HG02610 (cell line): ENCODE measurements around the gene GRIK2.
A peak's percentile ranks its signal among the peaks of the same experiment; 100 is the strongest.
"Not testable (repeated sequence)": the region's sequence is repeated elsewhere in the genome, so short reads cannot be mapped to it uniquely, and the experiment has no call there.

Source experiments
- ATAC-seq: cut with Tn5 transposase; IDR thresholded peaks from one replicate; pipeline ENCODE4 v1.9.1; 2021; ENCODE audit warnings: mild to moderate bottlenecking, moderate library complexity; ENCODE audit not compliant: unreplicated experiment

GRIK2 gene

DNA sequence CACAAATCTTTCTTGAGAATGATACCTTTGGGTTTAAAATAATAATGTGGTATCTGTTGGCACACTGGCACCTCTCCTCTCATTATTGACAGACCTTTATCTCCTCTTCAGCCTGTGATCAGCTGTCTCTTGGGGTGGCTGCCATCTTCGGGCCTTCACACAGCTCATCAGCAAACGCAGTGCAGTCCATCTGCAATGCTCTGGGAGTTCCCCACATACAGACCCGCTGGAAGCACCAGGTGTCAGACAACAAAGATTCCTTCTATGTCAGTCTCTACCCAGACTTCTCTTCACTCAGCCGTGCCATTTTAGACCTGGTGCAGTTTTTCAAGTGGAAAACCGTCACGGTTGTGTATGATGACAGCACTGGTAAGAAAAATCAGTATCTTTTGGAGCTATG is 232.8 kb downstream of the GRIK2 start:
- no peak for ATAC-seq

DNA sequence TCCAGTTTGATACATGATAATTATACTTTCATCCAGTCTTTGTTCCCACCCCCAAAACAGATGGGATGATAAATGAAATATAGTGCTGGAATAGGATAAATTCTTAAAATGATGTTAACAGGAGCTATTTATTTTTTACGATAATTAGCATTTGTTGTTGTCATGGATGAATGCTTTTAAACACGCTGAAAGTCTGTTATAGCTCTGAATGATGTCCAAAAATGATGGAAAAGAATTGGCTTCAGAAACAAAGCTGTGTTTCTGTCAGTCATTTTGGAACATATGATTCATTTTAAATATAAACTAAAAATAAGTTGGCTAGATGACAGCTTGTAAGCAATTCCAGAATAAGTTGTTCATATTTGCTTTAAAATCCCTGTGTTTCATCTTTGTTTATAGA is 237.4 kb downstream of the GRIK2 start:
- no peak for ATAC-seq

DNA sequence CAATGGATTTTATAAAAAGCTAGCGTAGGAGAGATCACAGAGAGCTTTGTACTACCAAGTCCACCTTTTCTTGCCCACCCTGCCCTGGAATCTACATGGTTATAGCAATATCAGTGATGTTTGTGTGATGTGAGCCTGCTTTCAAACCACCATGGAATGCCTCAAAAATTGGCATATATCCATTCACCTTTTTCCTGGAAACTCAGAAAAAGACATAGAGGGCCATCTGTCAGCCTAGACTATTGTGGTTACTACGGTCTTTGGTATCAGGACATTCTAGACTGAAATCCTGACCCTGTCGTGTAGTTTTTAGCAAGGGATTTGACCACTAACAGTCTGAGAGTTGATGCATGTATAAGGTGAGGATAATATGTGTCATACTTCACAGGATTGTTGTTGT is 239.6 kb downstream of the GRIK2 start:
- no peak for ATAC-seq

DNA sequence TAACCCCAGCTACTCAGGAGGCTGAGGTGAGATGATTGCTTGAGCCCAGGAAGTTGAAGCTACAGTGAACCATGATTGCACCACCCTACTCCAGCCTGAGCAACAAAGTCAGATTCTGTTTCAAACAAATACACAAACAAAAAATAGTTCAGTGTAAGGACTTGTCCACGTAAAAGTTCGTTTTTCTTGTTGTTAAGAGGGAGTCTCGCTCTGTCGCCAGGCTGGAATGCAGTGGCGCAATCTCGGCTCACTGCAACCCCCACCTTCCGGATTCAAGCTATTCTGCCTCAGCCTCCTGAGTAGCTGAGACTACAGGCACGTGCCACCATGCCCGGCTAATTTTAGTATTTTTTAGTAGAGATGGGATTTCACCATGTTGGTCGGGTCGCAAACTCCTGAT is 245.4 kb downstream of the GRIK2 start:
- ATAC-seq = not testable (repeated sequence)

DNA sequence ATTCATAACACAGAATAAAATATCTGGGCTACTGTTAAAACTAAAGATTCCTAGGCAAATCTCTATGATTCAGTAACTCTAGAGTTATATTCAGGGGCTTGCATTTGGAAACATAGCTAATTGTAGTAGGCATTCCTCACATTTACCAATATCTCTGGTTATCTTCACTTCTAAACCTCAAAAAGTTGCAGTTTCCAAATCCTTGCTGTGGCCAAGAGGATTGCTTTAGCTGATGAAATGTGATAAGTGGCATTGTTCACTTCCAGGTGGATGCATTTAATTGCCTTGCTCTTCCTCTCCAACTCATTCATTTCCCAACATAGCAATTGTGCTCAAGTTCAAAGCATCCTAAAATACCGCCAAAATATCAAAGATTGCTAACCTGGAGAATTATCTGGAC is 246.6 kb downstream of the GRIK2 start:
- ATAC-seq = no peak

DNA sequence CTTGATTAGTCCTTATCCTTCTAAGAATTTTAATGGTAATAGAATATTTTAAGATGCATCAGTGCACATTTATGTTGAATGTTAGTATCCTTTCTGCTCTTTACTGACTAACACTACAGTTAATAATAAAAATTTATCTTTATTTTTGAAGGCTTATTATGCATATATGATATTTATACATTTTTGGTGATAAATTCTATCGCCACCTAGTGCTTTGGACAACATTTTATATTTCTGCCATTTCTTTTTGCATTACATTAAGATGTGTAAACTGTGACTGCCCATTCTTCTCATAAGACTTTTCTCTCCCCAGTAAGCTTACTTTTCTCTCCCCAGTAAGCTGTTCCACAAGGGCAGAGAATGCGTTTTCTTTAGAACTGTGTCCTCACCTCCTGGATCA is 252.3 kb downstream of the GRIK2 start:
- ATAC-seq = no peak

DNA sequence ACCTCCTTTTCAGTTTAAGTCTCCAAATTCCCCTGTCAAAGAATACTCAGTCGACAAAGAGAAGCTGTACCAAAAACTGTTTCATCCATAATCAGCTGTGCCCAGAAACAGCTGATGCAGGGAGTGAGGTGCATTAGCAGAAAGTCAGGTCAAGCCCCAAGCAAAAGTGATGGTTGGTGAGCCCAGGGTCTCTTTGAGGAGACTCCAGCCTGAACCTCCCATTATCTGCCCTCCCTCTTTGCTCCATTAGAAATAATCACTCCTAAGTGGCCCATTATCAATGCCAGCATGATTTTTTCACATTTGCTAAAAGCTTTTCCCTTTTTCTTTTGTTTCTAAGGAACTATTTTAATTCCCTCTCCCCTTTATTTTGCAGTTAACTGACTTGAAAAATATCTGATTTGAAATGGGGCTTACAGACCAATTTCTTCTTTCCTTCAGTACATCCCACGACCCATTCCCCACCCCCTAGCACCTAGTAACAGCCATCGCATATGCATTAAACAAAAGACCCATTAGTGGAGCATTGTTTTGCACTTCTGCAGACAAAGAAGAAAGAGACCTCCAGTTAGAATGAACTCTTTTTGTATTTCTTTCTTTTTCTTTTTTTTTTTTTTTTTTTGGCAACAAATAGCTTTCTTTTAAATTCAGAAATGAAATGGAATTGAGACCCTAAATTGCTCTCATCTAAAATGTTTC is 257.0 kb downstream of the GRIK2 start:
- no peak for ATAC-seq

DNA sequence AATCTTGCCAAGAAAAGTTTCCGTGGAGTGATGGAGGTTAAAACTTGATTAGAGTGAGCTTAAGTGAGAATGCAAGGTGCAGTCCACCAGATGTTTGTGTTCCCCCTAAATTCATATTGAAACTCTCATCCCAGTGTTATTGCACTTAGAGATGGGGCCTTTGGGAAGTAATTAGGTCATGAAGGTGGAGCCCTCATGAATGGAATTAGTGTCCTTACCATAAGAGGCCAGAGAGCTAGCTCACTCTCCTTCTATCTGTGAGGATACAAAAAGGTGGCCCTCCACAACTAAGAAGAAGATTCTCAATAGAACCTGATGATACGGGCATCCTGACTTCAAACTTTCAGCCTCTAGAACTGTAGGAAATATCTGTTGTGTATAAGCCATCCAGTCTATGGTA is 258.6 kb downstream of the GRIK2 start:
- ATAC-seq = no peak

DNA sequence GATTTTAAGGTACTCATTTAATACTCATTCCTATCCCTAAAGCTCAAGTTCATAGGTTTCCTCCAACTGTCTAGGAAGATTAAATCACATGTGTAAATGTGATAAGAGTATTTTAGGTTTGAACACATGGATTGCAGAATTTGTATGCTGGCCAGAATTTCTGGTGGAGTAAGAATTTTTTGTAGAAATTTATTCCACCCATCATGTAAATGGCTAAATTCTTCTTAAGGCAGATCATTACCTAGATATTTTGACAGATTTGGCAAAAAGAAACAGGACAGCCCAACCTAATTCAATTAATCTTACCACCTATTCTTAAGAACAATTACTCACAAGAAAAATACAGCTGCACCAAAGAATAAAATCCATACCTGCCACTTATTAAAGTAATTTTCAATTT is 261.6 kb downstream of the GRIK2 start:
- ATAC-seq = no peak

DNA sequence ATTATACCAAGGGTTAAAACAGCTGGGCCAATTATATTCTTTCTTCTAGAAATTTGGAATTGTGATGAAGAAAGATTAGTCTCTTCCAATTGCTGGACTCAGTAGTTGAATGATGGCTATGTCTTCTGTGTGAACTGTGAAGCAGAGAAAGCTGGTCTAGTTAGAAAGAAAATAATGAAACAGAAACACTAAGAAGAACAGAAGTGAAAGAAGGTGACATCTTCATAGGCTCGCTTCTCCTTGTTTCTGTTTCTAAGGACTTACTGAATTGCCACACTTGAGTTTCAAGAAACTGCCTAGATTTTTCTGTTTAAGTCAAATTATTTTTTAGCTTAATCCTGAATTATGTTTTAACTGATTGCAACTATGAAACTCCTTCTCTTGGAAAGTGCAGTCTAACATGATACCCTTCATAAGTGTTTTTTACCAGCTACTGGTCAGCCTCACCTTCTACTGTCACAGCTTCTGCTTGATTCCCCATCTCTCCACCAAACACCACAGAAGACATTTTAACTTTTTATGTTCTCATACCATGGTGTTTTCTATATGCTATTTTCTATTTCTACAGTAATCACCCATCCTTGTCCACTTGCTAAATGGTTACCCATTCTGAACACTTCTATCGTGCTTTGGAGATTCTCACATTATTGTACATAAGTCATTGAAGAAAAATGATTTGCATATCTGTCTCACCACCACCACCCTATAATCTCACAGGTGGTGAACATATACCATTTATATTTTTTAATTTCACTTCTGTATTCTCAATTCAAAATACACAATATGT is 268.8 kb downstream of the GRIK2 start:
- ATAC-seq = peak; percentile 93

DNA sequence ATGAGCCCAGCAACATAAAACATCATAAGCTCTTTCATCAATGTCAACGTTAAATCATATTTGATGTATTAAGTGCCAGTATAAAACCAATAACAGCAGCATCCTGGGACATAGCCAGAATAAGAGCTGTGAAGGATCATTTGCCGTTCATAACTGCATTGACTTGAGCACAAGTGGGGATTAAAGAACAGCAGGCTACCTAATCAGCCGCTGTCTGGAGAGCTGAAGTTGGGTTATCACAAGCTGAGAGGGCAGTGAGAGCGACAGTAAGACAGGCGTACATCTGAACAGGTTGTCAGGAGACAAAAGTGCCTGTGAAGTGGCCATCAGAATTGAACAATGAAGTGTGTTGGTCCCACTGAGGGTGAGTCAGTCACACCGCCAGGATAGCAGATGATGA is 269.6 kb downstream of the GRIK2 start:
- no peak for ATAC-seq

DNA sequence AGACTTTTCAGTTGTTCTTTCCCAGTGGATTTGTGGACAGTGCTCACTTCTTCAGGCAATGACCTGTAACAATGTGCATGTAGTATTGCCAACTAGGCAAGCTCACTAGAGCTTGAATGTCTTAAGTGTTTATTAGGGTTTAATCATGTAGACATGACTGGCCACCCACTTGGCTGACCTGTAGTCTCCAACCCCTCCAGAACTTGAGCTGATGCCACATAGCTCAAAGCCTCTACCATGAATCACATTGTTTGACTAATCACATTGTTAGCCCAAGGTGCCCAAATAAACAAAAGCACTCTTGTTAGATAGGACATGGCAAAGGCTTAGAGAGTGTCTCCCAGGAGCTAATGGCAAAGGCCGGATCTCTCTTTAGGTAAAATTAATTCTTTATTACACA is 272.7 kb downstream of the GRIK2 start:
- no peak for ATAC-seq

DNA sequence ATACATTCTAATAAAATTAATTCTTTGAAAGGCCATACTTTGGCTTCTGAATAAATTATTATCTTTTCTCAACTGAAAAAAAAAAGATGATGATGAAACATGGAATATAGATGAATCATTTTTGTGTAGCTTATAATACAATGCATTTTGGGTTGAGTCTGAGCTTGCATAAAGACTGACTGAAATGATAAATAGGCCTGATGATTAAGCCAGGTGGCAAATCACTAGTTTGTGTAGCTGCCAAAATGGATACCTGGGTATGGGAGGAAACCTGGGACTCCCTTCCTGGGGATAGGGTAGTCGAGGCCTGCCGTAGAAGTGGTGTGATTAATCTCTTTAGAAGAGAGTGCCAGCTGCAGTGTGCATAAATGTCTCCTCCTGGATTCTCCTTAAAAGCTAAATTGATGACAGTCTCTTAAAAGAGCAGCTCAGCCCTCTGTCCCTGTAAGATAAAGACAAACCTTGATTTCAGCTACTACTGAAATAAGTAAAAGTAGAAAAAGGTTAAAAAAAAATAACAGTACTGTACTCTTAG is 275.1 kb downstream of the GRIK2 start:
- ATAC-seq = no peak

DNA sequence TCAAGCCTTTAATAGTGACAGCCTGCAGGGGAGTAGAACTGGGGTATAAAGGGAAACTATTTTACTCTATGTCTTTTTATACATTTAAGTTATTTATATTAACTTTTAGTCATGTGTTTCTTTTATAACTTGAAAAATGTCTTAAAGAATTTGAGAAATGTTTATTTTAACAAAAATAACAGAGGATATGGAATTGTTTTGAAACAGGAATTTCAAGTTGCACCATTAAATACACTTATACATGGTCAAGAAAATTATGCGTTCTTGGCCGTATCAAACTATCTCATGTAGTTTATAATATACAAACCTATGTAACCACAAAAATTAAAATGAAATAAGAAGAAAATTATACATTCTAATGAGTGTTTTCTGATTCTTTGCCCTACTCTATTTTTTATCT is 282.7 kb downstream of the GRIK2 start:
- no peak for ATAC-seq

DNA sequence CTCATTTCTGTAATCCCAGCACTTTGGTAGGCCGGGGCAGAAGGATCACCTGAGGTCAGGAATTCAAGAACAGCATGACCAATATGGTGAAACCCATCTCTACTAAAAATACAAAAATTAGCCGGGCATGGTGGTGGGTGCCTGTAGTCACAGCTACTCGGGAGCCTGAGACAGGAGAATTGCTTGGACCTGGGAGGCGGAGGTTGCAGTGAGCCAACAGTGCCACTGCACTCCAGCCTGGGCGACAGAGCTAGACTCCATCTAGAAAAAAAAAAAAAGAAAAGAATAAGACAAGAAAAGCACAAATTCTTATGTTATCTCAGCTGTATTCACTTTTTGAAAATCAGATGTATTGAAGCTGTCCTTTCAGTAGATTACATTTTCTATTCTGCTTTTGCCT is 289.4 kb downstream of the GRIK2 start:
- ATAC-seq = no peak

DNA sequence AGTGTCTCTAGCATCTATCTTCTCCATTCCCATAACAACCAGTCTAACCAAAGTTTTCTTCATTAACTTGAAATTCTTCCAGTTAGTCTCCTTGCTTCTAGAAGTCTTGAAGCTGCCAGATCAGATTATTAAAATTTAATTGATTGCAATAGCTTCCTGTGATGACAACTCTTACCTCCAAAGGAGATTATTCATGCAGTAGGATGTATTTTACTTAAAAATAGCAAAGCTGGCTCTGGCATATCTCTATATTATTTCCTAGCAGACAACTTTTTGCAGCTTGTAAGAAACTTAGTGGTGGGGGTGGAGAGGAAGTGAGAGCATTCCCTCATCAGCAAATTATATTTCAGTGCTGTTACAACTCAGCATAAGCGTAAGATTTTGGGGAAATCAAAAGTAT is 290.4 kb downstream of the GRIK2 start:
- no peak for ATAC-seq

DNA sequence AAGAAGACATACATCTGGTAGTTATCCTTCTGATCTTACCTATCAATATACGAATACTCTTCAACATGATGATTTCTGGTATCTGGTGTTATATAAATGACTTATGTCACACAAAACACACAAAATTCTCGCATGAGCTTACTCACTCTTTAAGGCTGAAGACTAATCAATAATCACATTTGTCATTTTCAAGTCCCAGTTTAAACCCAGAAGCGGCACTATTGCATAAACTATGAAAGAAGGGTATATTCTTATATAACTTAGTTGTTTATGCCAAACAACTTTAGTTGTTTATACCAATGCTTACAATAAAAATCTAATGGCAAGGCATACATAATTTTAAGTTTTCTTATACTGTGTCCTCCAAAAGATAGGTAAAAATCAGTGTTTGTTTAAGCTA is 293.1 kb downstream of the GRIK2 start:
- ATAC-seq = no peak

DNA sequence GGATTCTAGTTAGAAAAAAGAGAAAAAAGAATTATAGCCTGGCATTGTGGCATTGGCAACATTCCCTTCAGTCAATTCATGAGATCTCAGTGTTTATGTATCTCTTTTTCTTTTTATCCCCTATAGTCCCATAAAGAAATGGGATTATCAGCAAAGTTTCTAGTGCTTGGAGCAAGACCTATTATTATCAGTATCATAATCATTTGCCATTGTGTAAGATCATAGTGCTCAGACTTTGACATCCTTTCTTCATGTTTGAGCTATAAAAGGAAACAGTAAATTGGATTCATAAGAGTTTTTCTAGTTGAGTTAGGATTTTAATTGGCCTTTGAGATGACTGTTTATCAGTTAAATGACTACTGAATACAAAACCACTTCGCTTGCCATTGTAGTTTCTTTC is 295.6 kb downstream of the GRIK2 start:
- no peak for ATAC-seq

DNA sequence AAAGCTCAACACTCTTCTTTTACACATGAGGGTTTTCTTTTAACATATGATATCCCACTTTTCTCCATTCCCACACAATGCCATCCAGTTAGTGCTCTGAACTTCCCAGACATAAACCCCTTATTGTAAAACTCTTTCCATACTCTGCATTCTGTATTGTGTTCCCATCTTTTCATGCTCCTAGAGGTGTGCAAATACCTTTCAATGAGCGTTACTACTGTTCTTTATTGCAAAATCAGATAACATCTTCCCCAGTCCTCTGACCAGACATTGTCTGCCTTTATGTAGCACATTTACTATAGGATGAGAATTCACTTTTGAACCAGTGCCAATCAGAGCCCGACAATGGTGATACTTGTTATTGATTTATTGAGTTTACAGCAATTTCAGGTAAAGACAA is 296.2 kb downstream of the GRIK2 start:
- ATAC-seq = no peak

DNA sequence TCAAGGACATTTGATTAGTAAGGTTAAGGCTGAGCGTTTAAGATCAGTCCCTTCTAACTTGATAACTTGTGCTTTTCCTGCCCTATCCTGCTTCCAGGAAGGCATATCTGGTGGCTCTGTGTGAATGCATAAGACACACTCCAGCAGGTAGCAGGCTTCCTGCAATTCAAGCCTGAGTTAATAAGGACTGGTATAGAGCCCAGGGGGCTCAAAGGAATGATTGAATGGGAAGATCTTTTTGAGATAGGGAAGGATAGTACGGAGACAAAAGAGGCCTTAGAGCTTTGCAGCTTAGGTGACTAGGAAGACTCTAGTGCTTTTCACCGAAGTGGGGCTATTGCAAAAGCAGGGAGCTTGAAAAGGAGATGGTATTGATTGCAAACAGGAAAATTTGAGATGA is 307.1 kb downstream of the GRIK2 start:
- no peak for ATAC-seq

DNA sequence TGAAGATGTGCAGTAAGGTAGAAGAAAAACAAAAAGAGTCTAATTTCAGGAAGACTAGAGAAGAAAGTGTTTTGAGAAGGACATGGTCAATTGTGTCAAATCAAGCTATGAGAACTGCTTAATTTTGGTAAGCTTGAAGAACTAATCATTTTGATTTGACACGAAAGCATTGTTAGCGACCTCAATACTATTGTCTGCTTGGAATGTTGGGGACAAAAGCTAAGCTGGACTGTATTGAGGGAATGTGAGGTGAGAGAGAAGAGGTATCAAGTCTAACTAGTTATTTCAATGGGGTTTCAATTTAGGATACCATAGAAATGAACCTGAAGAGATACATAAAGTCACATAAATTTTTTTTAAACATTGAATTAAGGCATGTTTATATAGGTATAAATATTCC is 309.8 kb downstream of the GRIK2 start:
- no peak for ATAC-seq

DNA sequence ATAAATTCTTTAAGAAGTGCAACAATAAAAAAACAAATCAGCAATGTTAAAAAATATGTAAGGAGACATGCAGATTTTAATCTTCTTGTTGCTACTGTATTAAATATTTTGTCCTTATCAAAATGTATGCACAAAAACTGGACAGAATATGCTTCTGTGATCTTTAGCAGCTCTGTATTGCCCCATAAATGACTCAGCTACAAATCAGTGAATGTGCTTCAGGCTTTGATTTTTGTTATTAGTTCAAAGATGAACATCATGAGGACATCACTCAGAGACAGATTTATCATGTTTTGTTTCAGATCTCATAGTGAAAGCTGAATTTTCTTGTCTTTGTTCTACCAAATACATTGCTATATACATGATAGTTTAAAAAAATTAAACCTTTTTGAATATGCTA is 312.4 kb downstream of the GRIK2 start:
- ATAC-seq = no peak
